H1 (cell line): ENCODE data around the gene DYSF.

Source experiments
- EP300 ChIP-seq, 2 experiments: IDR thresholded peaks; 1 replicate in 1 of 2; 2 replicates in 1 of 2; pipeline ENCODE4 v1.6.1; 2011 to 2012; ENCODE audit warnings: low read depth in 2 of 2, low read length in 2 of 2, mild to moderate bottlenecking in 2 of 2, borderline replicate concordance in 1 of 2, inconsistent platforms in 1 of 2, moderate library complexity in 1 of 2
- POLR2A ChIP-seq, 2 experiments: IDR thresholded peaks; 1 replicate in 1 of 2; 2 replicates in 1 of 2; pipeline ENCODE4 v1.6.1; 2011; ENCODE audit warnings: low read depth in 2 of 2, low read length in 2 of 2, mild to moderate bottlenecking in 2 of 2; ENCODE audit errors: control extremely low read depth in 1 of 2

DNA sequence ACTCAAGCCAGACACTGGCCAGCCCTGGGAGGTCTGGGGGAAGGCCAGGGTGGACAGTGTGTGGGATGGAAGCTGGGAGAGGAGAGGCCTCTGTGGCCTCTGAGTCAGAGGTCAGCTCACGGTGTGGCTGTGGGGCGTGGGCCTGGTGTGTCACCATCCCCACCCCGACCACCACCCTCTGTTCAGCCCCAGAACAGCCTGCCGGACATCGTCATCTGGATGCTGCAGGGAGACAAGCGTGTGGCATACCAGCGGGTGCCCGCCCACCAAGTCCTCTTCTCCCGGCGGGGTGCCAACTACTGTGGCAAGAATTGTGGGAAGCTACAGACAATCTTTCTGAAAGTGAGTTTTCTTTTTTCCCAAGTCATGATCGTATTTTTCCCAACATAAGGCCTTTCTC, 110.5 kb downstream of the DYSF start:
- TF ChIP-seq POLR2A (IDR thresholded peaks at IDR 0.05; ENCODE audit: control extremely low read depth in 1 of 2, low read depth in 2 of 2, low read length in 2 of 2) (no peak), EP300 (IDR thresholded peaks at IDR 0.05; ENCODE audit: borderline replicate concordance in 1 of 2, low read depth in 2 of 2, low read length in 2 of 2) (no peak)
